Femur (tissue), 1 donor: Measurements from ENCODE around the gene CZIB.
A peak's percentile ranks its signal among the peaks of the same experiment; 100 is the strongest.
"Not testable (repeated sequence)": the region's sequence is repeated elsewhere in the genome, so short reads cannot be mapped to it uniquely, and the experiment has no call there.

Experiments used
- DNase-seq: peaks from one replicate; pipeline ENCODE4 v3.0.0-alpha.2; 2017

Gene CZIB

GRCh38 chr1:53238197-53239155, 18.0 kb upstream of the CZIB start, which contains the start of gene MAGOH:
TSS of gene MAGOH (minus strand) at chr1:53238518. CDS start at chr1:53238448, 70 bp downstream.
- peak; percentile 98 for DNase-seq

GRCh38 chr1:53237638-53238037, 17.2 kb upstream of the CZIB start:
- DNase-seq = no peak

GRCh38 chr1:53220962-53221286, 490 bp upstream of the CZIB start:
- no peak for DNase-seq

GRCh38 chr1:53219711-53220110, 723 bp downstream of the CZIB start:
- DNase-seq = no peak

- DNase-seq = no peak
These were observed 2.2 kb downstream of the CZIB start for GRCh38 chr1:53218201-53218600.

DNA sequence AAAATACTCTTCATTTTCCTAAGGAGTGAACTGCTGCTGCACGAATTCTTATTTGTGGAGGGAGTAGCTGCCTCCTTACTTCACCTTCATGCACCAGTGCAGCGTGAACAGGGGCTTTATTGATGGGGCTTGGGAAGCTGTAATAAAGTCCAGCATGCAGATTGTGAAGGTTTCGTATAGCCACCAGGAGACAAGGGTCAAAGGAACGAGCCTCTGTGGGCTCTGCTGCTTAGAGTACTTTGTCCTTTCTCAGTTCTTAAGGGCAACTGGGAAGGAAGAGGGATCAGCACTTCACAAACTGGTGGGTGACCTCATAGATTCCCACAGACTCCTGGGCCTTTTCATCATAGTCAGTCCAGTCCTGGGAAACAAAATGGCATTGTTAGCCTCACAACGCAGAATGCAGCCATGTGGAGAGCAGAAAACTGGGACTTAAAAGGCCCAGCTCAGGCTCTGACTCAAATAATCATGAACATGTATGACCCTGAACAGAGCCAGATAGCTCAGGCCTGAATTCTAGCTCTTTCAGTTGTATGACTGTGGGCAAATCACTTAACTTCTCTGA, 6.0 kb downstream of the CZIB start:
- no peak for DNase-seq

GRCh38 chr1:53210954-53211353, 9.5 kb downstream of the CZIB start:
- DNase-seq = no peak

DNA sequence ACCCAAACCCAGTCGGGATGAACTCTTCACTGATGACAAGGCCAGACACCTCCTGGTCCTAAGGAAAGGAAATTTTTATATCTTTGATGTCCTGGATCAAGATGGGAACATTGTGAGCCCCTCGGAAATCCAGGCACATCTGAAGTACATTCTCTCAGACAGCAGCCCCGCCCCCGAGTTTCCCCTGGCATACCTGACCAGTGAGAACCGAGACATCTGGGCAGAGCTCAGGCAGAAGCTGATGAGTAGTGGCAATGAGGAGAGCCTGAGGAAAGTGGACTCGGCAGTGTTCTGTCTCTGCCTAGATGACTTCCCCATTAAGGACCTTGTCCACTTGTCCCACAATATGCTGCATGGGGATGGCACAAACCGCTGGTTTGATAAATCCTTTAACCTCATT, 10.1 kb downstream of the CZIB start:
- no peak for DNase-seq

DNA sequence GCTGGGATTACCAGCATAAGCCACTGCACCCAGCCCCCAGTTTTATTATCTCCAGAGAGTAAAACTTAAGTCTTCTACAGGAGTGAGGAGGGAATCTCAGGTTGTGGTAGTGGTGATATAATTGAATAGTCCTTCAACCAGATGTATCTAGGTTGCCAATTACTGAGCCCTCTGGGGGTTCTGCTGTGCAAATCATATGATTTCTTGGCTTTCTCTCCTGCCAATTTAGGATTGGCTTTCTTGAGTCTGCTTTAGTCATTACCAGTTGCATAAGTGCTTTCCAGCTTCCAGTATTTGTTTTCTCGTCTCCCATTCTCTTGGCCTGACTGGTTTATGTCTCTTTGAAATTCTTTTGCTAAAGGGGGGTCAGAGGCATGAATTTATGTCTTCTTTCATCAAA, 12.7 kb downstream of the CZIB start:
- DNase-seq = no peak

- DNase-seq = no peak
These were observed 13.6 kb downstream of the CZIB start for GRCh38 chr1:53206735-53207379.

- not testable (repeated sequence) for DNase-seq
These were observed 14.2 kb downstream of the CZIB start for GRCh38 chr1:53206083-53206685.

DNA sequence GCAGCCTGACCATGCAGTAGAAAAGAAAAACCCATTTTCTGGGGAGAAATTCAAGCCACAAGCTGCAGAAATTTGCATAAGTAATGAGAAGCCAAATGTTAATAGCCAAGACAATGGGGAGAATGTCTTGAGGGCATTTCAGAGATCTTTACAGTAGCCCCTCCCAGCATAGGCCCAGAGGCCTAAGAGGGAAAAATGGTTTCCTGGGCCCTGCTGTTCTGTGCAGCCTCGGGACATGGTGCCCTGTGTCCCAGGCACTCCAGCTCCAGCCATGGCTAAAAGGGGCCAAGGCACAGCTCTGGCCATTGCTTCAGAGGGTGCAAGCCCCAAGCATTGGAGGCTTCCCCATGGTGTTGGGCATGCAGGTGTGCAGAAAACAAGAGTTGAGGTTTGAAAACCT, 14.9 kb downstream of the CZIB start:
- not testable (repeated sequence) for DNase-seq

DNA sequence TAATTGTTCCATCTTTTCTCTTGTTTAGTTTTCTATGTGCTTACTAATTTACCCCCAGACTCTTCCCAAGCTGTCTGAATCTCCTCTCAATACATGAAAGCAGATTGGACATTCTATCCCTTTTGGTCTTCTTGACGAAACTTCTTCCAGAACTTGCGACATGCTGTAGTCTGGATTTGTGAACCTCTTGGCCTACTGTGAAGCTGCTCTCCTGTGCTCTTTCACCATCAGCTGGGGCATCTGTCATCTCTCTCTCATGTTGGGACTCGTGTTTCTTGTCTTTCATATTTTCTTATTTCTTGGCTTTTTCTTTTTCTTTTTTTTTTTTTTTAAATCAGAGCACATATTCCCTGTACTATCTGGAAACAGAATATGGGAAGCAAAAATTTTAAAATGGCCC, 17.0 kb downstream of the CZIB start:
- DNase-seq = no peak

GRCh38 chr1:53198241-53198651, 22.2 kb downstream of the CZIB start:
- no peak for DNase-seq

- no peak for DNase-seq
These were observed 22.9 kb downstream of the CZIB start for GRCh38 chr1:53197291-53198200.

DNA sequence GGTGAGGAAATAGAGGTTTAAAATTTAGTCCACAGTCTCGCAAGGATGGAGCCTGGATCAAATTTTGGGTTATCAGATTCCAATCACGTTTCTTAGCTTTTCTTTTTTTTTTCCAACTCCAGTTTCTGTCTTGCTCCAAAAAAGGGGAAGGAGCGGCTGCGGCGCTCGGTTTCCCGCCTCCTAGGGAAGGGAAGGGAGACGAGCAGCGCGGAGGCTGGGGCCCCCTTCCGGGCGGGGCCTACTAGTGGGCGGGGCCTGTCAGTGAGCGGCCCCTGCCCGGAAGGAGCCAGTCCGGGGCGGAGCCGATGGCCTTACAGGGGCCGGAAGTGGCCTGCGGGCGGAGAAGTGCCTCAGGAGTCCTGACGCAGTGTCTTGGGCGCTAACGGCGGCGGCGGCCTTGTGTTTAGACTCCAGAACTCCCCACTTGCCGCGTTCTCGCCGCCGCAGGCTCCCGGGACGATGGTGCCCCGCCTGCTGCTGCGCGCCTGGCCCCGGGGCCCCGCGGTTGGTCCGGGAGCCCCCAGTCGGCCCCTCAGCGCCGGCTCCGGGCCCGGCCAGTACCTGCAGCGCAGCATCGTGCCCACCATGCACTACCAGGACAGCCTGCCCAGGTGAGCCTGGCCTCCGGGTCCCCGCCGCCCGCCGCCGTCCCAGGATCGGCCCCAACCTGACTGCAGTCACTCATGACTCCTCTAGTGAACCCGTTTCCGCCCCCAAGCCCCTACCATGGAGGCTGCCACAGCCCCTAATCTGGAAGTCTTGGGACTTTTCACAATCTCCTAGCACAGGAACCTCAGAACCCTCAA, 23.7 kb downstream of the CZIB start, which contains the start of gene CPT2:
Gene CPT2, plus strand, starts transcription at position 340 of the 806 bp plus-strand sequence. Its CDS starts 120 bp downstream, at position 460.
- peak; percentile 96 for DNase-seq

DNA sequence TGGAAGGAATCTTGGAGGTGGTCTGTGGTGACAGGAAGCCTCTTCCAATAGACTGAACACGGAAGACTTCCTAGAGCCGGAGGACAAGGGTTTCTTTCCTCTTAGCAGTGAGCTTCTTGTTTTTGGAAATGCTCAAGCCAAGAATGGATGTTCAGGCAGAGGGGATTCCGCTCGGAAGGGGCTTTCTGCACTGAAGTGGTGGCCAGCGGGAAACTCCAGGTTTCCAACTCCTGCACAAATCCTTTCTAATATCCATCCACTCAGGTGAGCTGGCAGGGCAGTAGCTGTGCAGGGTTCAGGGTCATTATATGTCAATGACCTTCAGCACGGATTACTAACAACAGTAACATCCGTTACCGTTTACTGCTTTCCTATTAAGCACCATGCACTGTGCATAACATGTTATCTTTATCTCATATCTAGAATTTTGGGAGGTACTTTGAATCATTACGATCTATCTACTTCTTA, 24.4 kb downstream of the CZIB start:
- no peak for DNase-seq

GRCh38 chr1:53195246-53196016, 25.0 kb downstream of the CZIB start:
- DNase-seq = no peak

DNA sequence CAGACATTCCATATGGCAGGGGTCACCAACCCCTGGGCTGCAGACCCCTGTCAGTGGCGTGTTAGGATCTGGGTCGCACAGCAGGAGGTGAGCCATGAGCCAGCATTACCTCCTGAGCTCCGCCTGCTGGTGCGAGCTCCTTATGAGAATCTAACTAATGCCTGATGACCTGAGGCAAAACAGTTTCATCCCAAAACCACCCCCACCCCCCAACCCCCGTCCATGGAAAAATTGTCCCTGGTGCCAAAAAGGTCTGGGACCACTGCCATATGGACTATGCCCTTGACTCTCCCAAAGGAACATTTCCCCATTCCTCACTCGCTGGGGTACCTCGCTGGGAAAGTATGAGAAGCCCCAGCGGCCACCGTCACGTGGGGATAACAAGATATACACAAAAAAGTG, 30.2 kb downstream of the CZIB start:
- DNase-seq = no peak

DNA sequence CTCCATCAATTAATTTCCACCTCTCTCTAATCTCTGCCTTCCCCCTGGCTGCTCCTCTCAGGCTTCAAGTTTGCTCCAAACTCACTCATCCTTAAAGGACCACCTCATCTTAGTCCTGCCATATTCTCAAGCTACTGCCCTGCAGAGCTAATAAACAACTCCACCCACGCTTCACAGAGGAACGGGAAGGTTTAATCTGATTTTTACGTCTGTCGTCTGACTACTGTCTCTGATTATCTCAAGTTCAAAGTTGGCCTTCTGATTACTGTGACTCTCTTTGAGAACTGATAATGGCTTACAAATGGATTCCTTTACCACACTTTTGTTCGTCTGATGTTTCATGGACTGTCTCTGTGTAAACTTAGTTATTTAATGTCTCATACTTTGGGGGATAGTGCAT, 31.4 kb downstream of the CZIB start:
- no peak for DNase-seq
